ENCODE measurements around the gene SLC7A7.

The SLC7A7 gene

DNA sequence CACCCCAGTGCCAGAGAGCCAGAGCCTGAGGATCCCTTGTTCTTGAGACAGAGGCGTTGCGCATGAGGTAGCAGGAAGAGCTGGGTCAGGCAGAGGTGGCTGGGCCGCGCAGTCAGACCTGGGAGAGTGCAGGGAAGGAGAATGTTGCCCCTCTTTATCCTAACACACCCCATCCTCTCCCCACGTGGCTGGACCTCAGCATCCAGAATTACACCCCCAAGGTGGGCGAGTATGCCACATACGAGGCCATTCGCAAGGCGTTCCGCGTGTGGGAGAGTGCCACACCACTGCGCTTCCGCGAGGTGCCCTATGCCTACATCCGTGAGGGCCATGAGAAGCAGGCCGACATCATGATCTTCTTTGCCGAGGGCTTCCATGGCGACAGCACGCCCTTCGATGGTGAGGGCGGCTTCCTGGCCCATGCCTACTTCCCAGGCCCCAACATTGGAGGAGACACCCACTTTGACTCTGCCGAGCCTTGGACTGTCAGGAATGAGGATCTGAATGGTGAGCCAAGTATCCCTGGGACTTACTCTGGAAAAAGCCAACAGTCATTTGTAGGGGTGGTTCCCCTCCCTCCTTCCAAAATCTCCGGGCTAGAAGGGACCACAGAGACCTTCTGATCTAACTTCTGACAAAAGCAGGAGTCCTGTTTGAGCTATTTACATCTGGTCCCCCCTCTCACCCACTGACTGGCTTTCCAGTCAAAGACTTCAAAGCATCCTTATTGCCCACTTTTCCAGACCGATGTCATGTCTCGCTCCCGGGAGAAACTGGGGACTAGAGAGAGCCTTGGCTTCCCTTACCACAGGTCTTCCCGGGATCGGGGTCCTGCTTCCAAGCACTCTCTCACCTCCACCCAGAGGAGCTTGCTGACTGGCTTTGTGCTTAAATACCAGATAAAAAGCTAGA is 27.2 kb upstream of the SLC7A7 start:
- H3K4me3 ChIP-seq (ENCODE audit: low read depth, low read length): no peak overlapping the region
- H3K27ac ChIP-seq (ENCODE audit: low read depth, low read length): no peak overlapping the region
- H3K27me3 ChIP-seq (ENCODE audit: control insufficient read depth, insufficient read depth, low read length): no peaks in the 10 kb centered on the region
- peaks cover 18% of the 10 kb centered on the region for H3K4me1 ChIP-seq (ENCODE audit: control insufficient read depth, insufficient read depth, low read length)
- no peaks in the 10 kb centered on the region for H3K9me3 ChIP-seq (ENCODE audit: control insufficient read depth, insufficient read depth, low read depth, low read length)
- H3K36me3 ChIP-seq (ENCODE audit: control insufficient read depth, insufficient read depth, low read length): peaks cover 59% of the 10 kb centered on the region
- no peak overlapping the region for H3K9ac ChIP-seq (ENCODE audit: low read length)

DNA sequence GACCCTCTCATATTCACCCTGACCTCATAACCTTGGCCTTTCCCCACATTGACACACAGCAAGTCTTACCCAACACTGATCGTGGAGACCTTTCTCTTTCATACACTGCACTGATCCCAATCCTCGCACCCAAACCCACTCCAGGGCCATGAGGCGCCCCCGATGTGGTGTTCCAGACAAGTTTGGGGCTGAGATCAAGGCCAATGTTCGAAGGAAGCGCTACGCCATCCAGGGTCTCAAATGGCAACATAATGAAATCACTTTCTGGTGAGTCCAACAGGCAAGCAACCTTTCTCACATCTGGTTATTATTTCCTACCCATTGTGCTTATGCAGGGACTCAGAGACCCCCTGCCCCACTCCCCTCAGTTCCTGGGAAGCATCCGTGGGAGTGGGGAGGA is 26.5 kb upstream of the SLC7A7 start:
- Histone ChIP-seq H3K27me3 (ENCODE audit: control insufficient read depth, insufficient read depth, low read length) (no peaks in the 10 kb centered on the region), H3K36me3 (ENCODE audit: control insufficient read depth, insufficient read depth, low read length) (peaks cover 59% of the 10 kb centered on the region), H3K9ac (ENCODE audit: low read length) (no peak overlapping the region), H3K4me1 (ENCODE audit: control insufficient read depth, insufficient read depth, low read length) (peaks cover 18% of the 10 kb centered on the region), H3K4me3 (ENCODE audit: low read depth, low read length) (no peak overlapping the region), H3K9me3 (ENCODE audit: control insufficient read depth, insufficient read depth, low read depth, low read length) (no peaks in the 10 kb centered on the region), H3K27ac (ENCODE audit: low read depth, low read length) (no peak overlapping the region)

DNA sequence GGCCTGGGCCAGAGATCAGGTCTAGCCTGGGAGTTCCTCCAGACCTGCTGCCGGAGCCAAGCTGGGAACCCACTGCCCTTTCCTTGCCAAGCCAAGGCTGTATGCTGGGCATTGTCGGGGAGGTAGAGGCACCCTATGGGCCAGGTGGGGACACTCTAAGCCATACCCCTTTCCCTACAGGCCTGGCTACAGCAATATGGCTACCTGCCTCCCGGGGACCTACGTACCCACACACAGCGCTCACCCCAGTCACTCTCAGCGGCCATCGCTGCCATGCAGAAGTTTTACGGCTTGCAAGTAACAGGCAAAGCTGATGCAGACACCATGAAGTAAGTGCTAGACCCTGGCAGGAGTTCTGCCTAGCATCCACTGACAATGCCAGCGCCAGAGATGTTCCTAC is 26.1 kb upstream of the SLC7A7 start:
- Histone ChIP-seq H3K4me1 (ENCODE audit: control insufficient read depth, insufficient read depth, low read length) (peaks cover 18% of the 10 kb centered on the region), H3K4me3 (ENCODE audit: low read depth, low read length) (no peak overlapping the region), H3K9me3 (ENCODE audit: control insufficient read depth, insufficient read depth, low read depth, low read length) (no peaks in the 10 kb centered on the region), H3K36me3 (ENCODE audit: control insufficient read depth, insufficient read depth, low read length) (peaks cover 55% of the 10 kb centered on the region), H3K27ac (ENCODE audit: low read depth, low read length) (no peak overlapping the region), H3K27me3 (ENCODE audit: control insufficient read depth, insufficient read depth, low read length) (no peaks in the 10 kb centered on the region), H3K9ac (ENCODE audit: low read length) (no peak overlapping the region)

DNA sequence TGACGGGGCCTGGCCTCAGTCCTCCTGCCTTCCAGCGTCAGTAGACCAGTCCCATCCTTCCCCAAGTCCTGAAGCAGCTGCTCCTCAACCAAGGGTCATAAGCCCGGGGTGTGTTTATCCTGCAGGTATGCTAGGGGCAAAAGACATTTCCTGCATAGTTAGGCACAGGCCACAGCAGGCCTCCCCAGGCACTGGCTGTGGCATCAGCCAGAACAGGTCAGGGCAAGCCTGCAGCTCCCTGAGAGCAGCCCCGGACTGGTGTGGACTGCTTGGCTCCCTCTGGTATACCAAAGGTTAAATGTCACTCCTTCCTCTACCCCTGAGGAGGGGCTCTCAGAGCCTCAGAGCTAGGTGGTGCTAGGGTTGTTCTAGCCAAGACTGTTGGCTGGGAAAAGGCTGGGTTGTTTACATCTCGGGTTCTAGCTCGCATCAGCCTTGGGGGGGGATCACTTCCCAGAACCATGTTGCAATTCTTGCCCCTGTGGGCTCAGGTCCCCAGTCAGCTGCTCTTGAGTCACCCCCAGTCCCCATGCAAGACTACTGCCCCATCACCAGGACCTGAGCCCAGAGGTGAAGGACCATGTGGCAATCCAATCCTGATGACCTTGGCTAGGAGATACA is 24.0 kb upstream of the SLC7A7 start:
- peak overlapping the region; percentile 5; the same call in 1 of the 2 replicates for H3K27ac ChIP-seq (ENCODE audit: low read depth, low read length)

DNA sequence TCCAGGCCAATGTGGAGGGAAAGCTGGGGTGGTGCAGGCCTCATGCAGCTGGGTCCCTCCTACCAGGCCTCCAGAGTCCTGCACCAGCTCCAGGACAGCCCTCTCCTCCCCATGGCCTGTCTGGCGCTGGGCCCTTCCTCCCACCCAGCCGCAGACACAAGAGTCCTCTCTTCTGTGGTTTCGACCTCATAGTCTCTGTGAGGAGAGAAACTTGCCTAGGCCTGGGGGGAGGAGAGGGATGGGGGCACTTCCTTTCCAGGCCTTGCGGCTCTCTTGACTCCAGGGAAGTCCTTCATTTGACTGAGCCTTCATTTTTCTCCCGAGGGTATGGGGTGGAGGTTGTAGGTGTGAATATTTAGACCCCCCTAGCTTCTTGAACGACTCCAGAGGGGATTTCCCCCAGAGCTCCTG is 23.4 kb upstream of the SLC7A7 start:
- peak overlapping the region; percentile 74 for H3K9ac ChIP-seq (ENCODE audit: low read length)
- H3K27ac ChIP-seq (ENCODE audit: low read depth, low read length): peak overlapping the region; percentile 52; the same call in 1 of the 2 replicates
- H3K4me3 ChIP-seq (ENCODE audit: low read depth, low read length): peak overlapping the region; percentile 68
- H3K9me3 ChIP-seq (ENCODE audit: control insufficient read depth, insufficient read depth, low read depth, low read length): no peaks in the 10 kb centered on the region
- peaks cover 47% of the 10 kb centered on the region for H3K36me3 ChIP-seq (ENCODE audit: control insufficient read depth, insufficient read depth, low read length)
- H3K4me1 ChIP-seq (ENCODE audit: control insufficient read depth, insufficient read depth, low read length): peaks cover 27% of the 10 kb centered on the region
- H3K27me3 ChIP-seq (ENCODE audit: control insufficient read depth, insufficient read depth, low read length): no peaks in the 10 kb centered on the region

More for the DNA sequence above, 24.0 kb upstream of the SLC7A7 start:
- Histone ChIP-seq H3K9me3 (ENCODE audit: control insufficient read depth, insufficient read depth, low read depth, low read length) (no peaks in the 10 kb centered on the region), H3K27me3 (ENCODE audit: control insufficient read depth, insufficient read depth, low read length) (no peaks in the 10 kb centered on the region), H3K36me3 (ENCODE audit: control insufficient read depth, insufficient read depth, low read length) (peaks cover 45% of the 10 kb centered on the region), H3K9ac (ENCODE audit: low read length) (peak overlapping the region; percentile 74), H3K4me1 (ENCODE audit: control insufficient read depth, insufficient read depth, low read length) (peaks cover 27% of the 10 kb centered on the region), H3K4me3 (ENCODE audit: low read depth, low read length) (peak overlapping the region; percentile 68; the same call in 1 of the 2 replicates)

DNA sequence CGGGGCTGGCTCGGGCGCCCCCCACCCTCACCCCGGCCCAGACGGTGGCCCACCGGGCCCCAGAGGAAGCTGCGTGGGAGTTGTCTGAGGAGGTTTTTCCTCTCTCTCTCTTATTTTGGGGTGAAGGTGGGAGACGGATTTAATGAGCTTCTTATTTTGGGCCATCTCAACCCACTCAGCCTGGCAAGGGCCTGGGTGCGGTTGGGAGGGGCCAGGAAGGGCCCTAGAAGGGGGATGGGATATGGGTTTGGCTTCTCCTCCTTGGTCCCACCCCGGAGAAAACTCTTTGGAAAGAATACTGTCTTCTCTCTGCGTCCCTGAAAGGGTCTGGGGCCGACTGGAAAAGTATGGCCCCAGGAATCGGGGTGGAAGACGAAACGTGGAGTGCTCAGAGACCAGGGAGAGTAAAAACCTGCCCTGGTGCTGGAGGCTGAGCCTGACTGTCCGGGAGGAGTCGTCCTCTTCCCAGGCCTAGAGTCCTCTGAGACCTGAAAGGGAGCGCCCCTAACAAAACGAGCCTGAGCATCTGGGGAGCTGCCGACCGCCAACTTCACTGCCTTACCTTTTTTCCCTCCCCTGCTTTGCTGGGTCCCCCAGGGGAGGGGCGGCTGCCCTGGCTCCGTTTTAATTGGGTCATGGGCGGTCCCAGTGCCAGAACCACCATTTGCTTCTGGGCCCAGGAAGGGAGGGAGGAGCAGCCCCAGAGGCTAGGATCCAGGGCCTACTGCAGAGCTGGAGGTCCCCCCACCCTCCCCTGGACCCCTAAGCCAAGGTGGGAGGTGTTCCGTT is 22.7 kb upstream of the SLC7A7 start:
- Histone ChIP-seq H3K9me3 (ENCODE audit: control insufficient read depth, insufficient read depth, low read depth, low read length) (no peaks in the 10 kb centered on the region), H3K4me1 (ENCODE audit: control insufficient read depth, insufficient read depth, low read length) (peaks cover 27% of the 10 kb centered on the region), H3K27me3 (ENCODE audit: control insufficient read depth, insufficient read depth, low read length) (no peaks in the 10 kb centered on the region), H3K27ac (ENCODE audit: low read depth, low read length) (peak overlapping the region; percentile 52; the same call in 1 of the 2 replicates), H3K4me3 (ENCODE audit: low read depth, low read length) (peak overlapping the region; percentile 68), H3K9ac (ENCODE audit: low read length) (peak overlapping the region; percentile 74), H3K36me3 (ENCODE audit: control insufficient read depth, insufficient read depth, low read length) (peaks cover 46% of the 10 kb centered on the region)

DNA sequence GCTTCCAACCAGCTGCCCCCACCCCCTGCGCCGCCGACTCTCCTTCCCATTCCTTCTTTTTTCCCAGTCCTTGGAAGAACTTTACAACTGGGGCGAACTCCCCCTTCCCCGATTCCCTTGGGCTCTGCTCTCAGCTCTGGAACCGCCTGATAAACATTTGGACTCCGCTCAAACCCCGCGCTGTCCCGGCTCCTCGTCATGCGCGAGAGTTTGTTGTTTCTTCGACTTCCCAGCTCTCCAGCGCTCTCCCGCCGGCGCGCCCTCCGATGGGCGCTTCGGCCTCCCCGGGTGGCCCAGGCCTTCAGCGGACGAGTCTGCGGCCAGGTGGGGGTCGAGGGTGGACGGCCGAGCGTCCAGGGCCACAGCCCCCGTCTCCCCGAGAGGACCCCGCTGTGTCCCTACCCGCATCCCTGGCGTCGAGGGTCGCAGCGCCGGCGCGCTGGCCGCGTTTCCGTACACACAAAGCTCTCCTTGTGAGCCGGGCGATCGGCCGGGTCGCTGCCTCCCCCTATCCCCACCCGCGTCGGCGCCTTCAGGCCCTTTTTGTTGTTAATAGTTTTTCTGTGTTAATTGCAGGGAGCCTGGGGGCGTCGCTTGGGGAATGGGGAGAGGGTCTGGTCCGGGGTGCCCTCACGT is 22.0 kb upstream of the SLC7A7 start:
- H3K27me3 ChIP-seq (ENCODE audit: control insufficient read depth, insufficient read depth, low read length): no peaks in the 10 kb centered on the region
- no peaks in the 10 kb centered on the region for H3K9me3 ChIP-seq (ENCODE audit: control insufficient read depth, insufficient read depth, low read depth, low read length)
- H3K4me3 ChIP-seq (ENCODE audit: low read depth, low read length): peak overlapping the region; percentile 68
- H3K4me1 ChIP-seq (ENCODE audit: control insufficient read depth, insufficient read depth, low read length): peaks cover 27% of the 10 kb centered on the region
- H3K27ac ChIP-seq (ENCODE audit: low read depth, low read length): peak overlapping the region; percentile 52; the same call in 1 of the 2 replicates
- peak overlapping the region; percentile 74 for H3K9ac ChIP-seq (ENCODE audit: low read length)
- H3K36me3 ChIP-seq (ENCODE audit: control insufficient read depth, insufficient read depth, low read length): peaks cover 39% of the 10 kb centered on the region

DNA sequence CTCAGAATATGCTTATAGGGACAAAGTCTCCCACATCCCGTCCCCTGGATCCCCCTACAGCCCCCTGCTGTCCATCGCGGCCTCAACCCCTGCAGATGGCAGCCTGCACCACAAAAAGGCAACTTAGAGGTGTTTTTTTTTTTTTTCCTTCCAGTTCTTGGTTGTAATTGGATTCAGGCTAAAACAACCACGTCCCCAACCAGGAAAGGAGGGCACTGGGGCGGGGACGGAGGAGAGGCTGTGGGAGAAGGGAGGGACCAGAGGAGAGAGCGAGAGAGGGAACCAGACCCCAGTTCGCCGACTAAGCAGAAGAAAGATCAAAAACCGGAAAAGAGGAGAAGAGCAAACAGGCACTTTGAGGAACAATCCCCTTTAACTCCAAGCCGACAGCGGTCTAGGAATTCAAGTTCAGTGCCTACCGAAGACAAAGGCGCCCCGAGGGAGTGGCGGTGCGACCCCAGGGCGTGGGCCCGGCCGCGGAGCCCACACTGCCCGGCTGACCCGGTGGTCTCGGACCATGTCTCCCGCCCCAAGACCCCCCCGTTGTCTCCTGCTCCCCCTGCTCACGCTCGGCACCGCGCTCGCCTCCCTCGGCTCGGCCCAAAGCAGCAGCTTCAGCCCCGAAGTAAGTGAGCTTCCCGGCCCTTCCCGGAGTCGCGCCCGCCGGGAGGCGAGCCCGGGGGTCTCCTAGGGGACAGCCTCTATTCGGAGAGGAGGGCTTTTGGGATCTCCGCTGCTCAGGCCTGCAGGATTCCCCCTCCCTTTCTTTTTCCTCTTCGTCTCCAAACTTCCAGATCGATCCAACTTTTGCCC is 21.3 kb upstream of the SLC7A7 start, which contains the start of gene MMP14:
Gene MMP14 (plus strand): TSS at position 285 of the 813 bp plus-strand sequence. CDS start 233 bp downstream, at position 518.
- H3K27ac ChIP-seq (ENCODE audit: low read depth, low read length): peak within 1 kb of the TSS; percentile 52; the same call in 1 of the 2 replicates
- H3K27me3 ChIP-seq (ENCODE audit: control insufficient read depth, insufficient read depth, low read length): no peaks in the 10 kb centered on the region
- H3K9me3 ChIP-seq (ENCODE audit: control insufficient read depth, insufficient read depth, low read depth, low read length): no peaks in the 10 kb centered on the region
- peak within 1 kb of the TSS; percentile 74 for H3K9ac ChIP-seq (ENCODE audit: low read length)
- H3K4me1 ChIP-seq (ENCODE audit: control insufficient read depth, insufficient read depth, low read length): peaks cover 27% of the 10 kb centered on the region
- peak within 1 kb of the TSS; percentile 68 for H3K4me3 ChIP-seq (ENCODE audit: low read depth, low read length)
- peaks cover 37% of the 10 kb centered on the region for H3K36me3 ChIP-seq (ENCODE audit: control insufficient read depth, insufficient read depth, low read length)

DNA sequence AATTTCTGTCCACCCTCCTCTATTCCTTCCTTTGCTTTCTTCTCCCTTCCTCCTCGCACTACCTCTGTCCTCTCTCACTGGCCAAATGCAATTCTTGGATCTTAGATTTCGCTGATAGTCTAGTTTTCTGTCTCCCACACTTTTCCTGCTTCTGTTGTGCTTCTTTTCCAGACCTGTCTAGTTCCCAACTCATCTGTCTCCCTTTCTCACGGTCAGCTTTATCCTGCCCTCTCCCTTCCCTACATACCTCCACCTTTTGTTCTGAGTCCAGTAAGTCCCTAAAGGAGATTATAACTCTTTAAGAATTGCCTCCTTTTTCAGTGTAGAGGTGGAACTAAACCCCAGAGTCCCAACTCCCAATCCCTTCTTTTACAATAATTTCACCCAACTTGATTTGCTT is 20.3 kb upstream of the SLC7A7 start:
- H3K9ac ChIP-seq (ENCODE audit: low read length): peak overlapping the region; percentile 74
- H3K27me3 ChIP-seq (ENCODE audit: control insufficient read depth, insufficient read depth, low read length): no peaks in the 10 kb centered on the region
- peak overlapping the region; percentile 68 for H3K4me3 ChIP-seq (ENCODE audit: low read depth, low read length)
- peaks cover 30% of the 10 kb centered on the region for H3K4me1 ChIP-seq (ENCODE audit: control insufficient read depth, insufficient read depth, low read length)
- no peak overlapping the region for H3K27ac ChIP-seq (ENCODE audit: low read depth, low read length)
- H3K36me3 ChIP-seq (ENCODE audit: control insufficient read depth, insufficient read depth, low read length): peaks cover 38% of the 10 kb centered on the region
- H3K9me3 ChIP-seq (ENCODE audit: control insufficient read depth, insufficient read depth, low read depth, low read length): no peaks in the 10 kb centered on the region
